Trophoblast cell (in vitro differentiated cells and primary cell): ENCODE measurements around the gene DCC.

Source experiments
- DNase-seq, 2 donors: peaks; one replicate each; pipeline ENCODE4 v3.0.0-alpha.2; 2016
- H2AFZ ChIP-seq: 2 replicates; pipeline ENCODE4 v1.6.1; 2013; ENCODE audit warnings: low read length, moderate library complexity, mild to moderate bottlenecking; ENCODE audit not compliant: insufficient read depth, poor library complexity
- H2AK5ac ChIP-seq: 2 replicates; pipeline ENCODE4 v1.6.1; 2013; ENCODE audit warnings: mild to moderate bottlenecking, low read length
- H2BK120ac ChIP-seq: 2 replicates; pipeline ENCODE4 v1.6.1; 2013; ENCODE audit warnings: low read length, mild to moderate bottlenecking, moderate library complexity; ENCODE audit not compliant: insufficient read depth, poor library complexity
- H2BK12ac ChIP-seq: 2 replicates; pipeline ENCODE4 v1.6.1; 2013; ENCODE audit warnings: mild to moderate bottlenecking, low read length, moderate library complexity
- H2BK5ac ChIP-seq: 2 replicates; pipeline ENCODE4 v1.6.1; 2013; ENCODE audit warnings: low read length, low read depth, moderate library complexity, mild to moderate bottlenecking; ENCODE audit not compliant: poor library complexity
- H3K14ac ChIP-seq: 2 replicates; pipeline ENCODE4 v1.6.1; 2013; ENCODE audit warnings: mild to moderate bottlenecking, low read length
- H3K18ac ChIP-seq: 2 replicates; pipeline ENCODE4 v1.6.1; 2013; ENCODE audit warnings: mild to moderate bottlenecking, low read length
- H3K23ac ChIP-seq: 2 replicates; pipeline ENCODE4 v1.6.1; 2013; ENCODE audit warnings: low read length
- H3K27ac ChIP-seq: 2 replicates; pipeline ENCODE4 v1.5.1; 2013; ENCODE audit warnings: low read depth, mild to moderate bottlenecking, inconsistent platforms, low read length, moderate library complexity
- H3K27me3 ChIP-seq: 2 replicates; pipeline ENCODE4 v1.6.1; 2013; ENCODE audit warnings: inconsistent platforms, mild to moderate bottlenecking, low read length, moderate library complexity; ENCODE audit not compliant: insufficient read depth
- H3K36me3 ChIP-seq, 2 experiments: 1 replicate in 1 of 2; 2 replicates in 1 of 2; pipeline ENCODE4 v1.6.1; 2013; ENCODE audit warnings: low read length in 2 of 2, mild to moderate bottlenecking in 2 of 2, moderate library complexity in 1 of 2; ENCODE audit not compliant: insufficient read depth in 2 of 2, control insufficient read depth in 1 of 2
- H3K4ac ChIP-seq: 2 replicates; pipeline ENCODE4 v1.6.1; 2013; ENCODE audit warnings: low read depth, mild to moderate bottlenecking, low read length, moderate library complexity
- H3K4me1 ChIP-seq, 2 experiments: 1 replicate in 1 of 2; 2 replicates in 1 of 2; pipeline ENCODE4 v1.6.1; 2013; ENCODE audit warnings: low read length in 2 of 2, mild to moderate bottlenecking in 2 of 2, moderate library complexity in 1 of 2; ENCODE audit not compliant: insufficient read depth in 2 of 2, control insufficient read depth in 1 of 2
- H3K4me2 ChIP-seq: 2 replicates; pipeline ENCODE4 v1.6.1; 2013; ENCODE audit warnings: inconsistent platforms, mild to moderate bottlenecking, low read length, moderate library complexity
- H3K4me3 ChIP-seq: 2 replicates; pipeline ENCODE4 v1.5.1; 2013; ENCODE audit warnings: mild to moderate bottlenecking, low read depth, low read length, inconsistent platforms
- H3K79me1 ChIP-seq: one replicate; pipeline ENCODE4 v1.6.1; 2013; ENCODE audit warnings: low read length
- H3K79me2 ChIP-seq: 2 replicates; pipeline ENCODE4 v1.6.1; 2013; ENCODE audit warnings: low read length, mild to moderate bottlenecking; ENCODE audit not compliant: control insufficient read depth, insufficient read depth, poor library complexity
- H3K9ac ChIP-seq: 2 replicates; pipeline ENCODE4 v1.6.1; 2013; ENCODE audit warnings: mild to moderate bottlenecking, low read length
- H3K9me3 ChIP-seq: 2 replicates; pipeline ENCODE4 v1.6.1; 2013; ENCODE audit warnings: low read depth, mild to moderate bottlenecking, control low read depth, inconsistent platforms, low read length; ENCODE audit not compliant: insufficient read depth
- H4K12ac ChIP-seq: 2 replicates; pipeline ENCODE4 v1.6.1; 2013; ENCODE audit warnings: low read depth, mild to moderate bottlenecking, low read length, moderate library complexity
- H4K8ac ChIP-seq: 2 replicates; pipeline ENCODE4 v1.6.1; 2013; ENCODE audit warnings: low read depth, mild to moderate bottlenecking, low read length, moderate library complexity
- H4K91ac ChIP-seq: one replicate; pipeline ENCODE4 v1.6.1; 2013; ENCODE audit warnings: low read depth, mild to moderate bottlenecking, low read length, moderate library complexity
- WGBS: extraction: QIAGEN DNeasy Blood & Tissue Kit; methylation state at CpG from one replicate; pipeline ENCODE4 v1.1.7; 2013; ENCODE audit warnings: missing lambda C conversion rate; ENCODE audit not compliant: insufficient read length, insufficient coverage; ENCODE audit errors: extremely low coverage; 5-methylcytosine and 5-hydroxymethylcytosine counted together

The DCC gene

GRCh38 chr18:52313213-52313612 is 26.8 kb upstream of the DCC start:
- no peaks in the 10 kb centered on the region for H3K27me3 ChIP-seq
- no peak for DNase-seq
- no peak overlapping the region for H3K9ac ChIP-seq
- no peak overlapping the region for H2AFZ ChIP-seq
- no peaks in the 10 kb centered on the region for H3K36me3 ChIP-seq
- no peak overlapping the region for H3K23ac ChIP-seq
- WGBS, result no CpG with 5 or more reads among the region's 2 CpGs
- H3K4me3 ChIP-seq, result no peak overlapping the region
- no peak overlapping the region for H4K8ac ChIP-seq
- H2BK120ac ChIP-seq, result no peak overlapping the region
- no peak overlapping the region for H3K27ac ChIP-seq
- H3K18ac ChIP-seq, result no peak overlapping the region
- no peaks in the 10 kb centered on the region for H3K79me2 ChIP-seq
- H4K91ac ChIP-seq, result no peak overlapping the region
- no peak overlapping the region for H3K14ac ChIP-seq
- H2BK12ac ChIP-seq, result no peak overlapping the region
- no peak overlapping the region for H2AK5ac ChIP-seq
- no peak overlapping the region for H3K4ac ChIP-seq
- no peak overlapping the region for H2BK5ac ChIP-seq
- H3K4me2 ChIP-seq, result no peak overlapping the region
- H4K12ac ChIP-seq, result no peak overlapping the region
- H3K4me1 ChIP-seq, result no peaks in the 10 kb centered on the region
- no peaks in the 10 kb centered on the region for H3K9me3 ChIP-seq
- H3K79me1 ChIP-seq, result no peaks in the 10 kb centered on the region

- Histone ChIP-seq H3K4me2 (no peak overlapping the region), H3K23ac (no peak overlapping the region)
These were observed 20.5 kb upstream of the DCC start for GRCh38 chr18:52319424-52319983.

GRCh38 chr18:52322307-52322706 is 17.7 kb upstream of the DCC start:
- no peak overlapping the region for H3K4me2 ChIP-seq
- H3K36me3 ChIP-seq, result no peaks in the 10 kb centered on the region
- H3K4me3 ChIP-seq, result no peak overlapping the region
- no peak overlapping the region for H4K12ac ChIP-seq
- H3K27ac ChIP-seq, result no peak overlapping the region
- no peak overlapping the region for H4K91ac ChIP-seq
- H3K18ac ChIP-seq, result no peak overlapping the region
- H3K23ac ChIP-seq, result no peak overlapping the region
- no peaks in the 10 kb centered on the region for H3K4me1 ChIP-seq
- no peak overlapping the region for H4K8ac ChIP-seq
- H3K14ac ChIP-seq, result no peak overlapping the region
- no peak overlapping the region for H2AK5ac ChIP-seq
- H2BK12ac ChIP-seq, result no peak overlapping the region
- no peak overlapping the region for H3K4ac ChIP-seq
- H3K79me1 ChIP-seq, result no peaks in the 10 kb centered on the region
- H3K9ac ChIP-seq, result no peak overlapping the region
- H3K79me2 ChIP-seq, result no peaks in the 10 kb centered on the region
- no peak overlapping the region for H2BK120ac ChIP-seq
- H2AFZ ChIP-seq, result no peak overlapping the region
- H3K27me3 ChIP-seq, result no peaks in the 10 kb centered on the region
- no peak overlapping the region for H2BK5ac ChIP-seq
- no peaks in the 10 kb centered on the region for H3K9me3 ChIP-seq
- no peak for DNase-seq

More at GRCh38 chr18:52319424-52319983, 20.5 kb upstream of the DCC start:
- Histone ChIP-seq H2AK5ac (no peak overlapping the region), H3K27ac (no peak overlapping the region), H3K9me3 (no peaks in the 10 kb centered on the region), H2BK120ac (no peak overlapping the region), H3K14ac (no peak overlapping the region), H2BK5ac (no peak overlapping the region), H2BK12ac (no peak overlapping the region), H3K18ac (no peak overlapping the region), H4K12ac (no peak overlapping the region), H2AFZ (no peak overlapping the region), H3K36me3 (no peaks in the 10 kb centered on the region), H3K4ac (no peak overlapping the region), H3K79me1 (no peaks in the 10 kb centered on the region), H3K4me3 (no peak overlapping the region), H3K9ac (no peak overlapping the region), H4K91ac (no peak overlapping the region), H3K4me1 (no peaks in the 10 kb centered on the region), H4K8ac (no peak overlapping the region), H3K79me2 (no peaks in the 10 kb centered on the region), H3K27me3 (no peaks in the 10 kb centered on the region)
- WGBS, result no CpG with 5 or more reads among the region's 6 CpGs
- no peak for DNase-seq

- Histone ChIP-seq H3K14ac (no peak overlapping the region), H4K91ac (no peak overlapping the region), H3K23ac (no peak overlapping the region), H3K79me1 (no peaks in the 10 kb centered on the region), H2AFZ (no peak overlapping the region), H3K27me3 (no peaks in the 10 kb centered on the region), H3K36me3 (no peaks in the 10 kb centered on the region), H2AK5ac (no peak overlapping the region), H2BK12ac (no peak overlapping the region), H3K4me1 (no peaks in the 10 kb centered on the region), H3K9me3 (no peaks in the 10 kb centered on the region), H3K18ac (no peak overlapping the region), H2BK120ac (no peak overlapping the region), H3K4me2 (no peak overlapping the region), H3K4me3 (no peak overlapping the region), H4K8ac (no peak overlapping the region), H3K4ac (no peak overlapping the region), H2BK5ac (no peak overlapping the region), H4K12ac (no peak overlapping the region), H3K27ac (no peak overlapping the region), H3K9ac (no peak overlapping the region), H3K79me2 (no peaks in the 10 kb centered on the region)
- DNase-seq, result no peak
- no CpG with 5 or more reads among the region's 2 CpGs for WGBS
These were observed 16.2 kb upstream of the DCC start for GRCh38 chr18:52323802-52324201.
